Panc1 (cell line): Measurements from ENCODE around the gene UBE2O.

Experiments
- CTCF ChIP-seq: fragments of 450-650 bp; IDR thresholded peaks from 2 replicates; pipeline ENCODE4 v1.5.1; 2017; ENCODE audit warnings: mild to moderate bottlenecking
- POLR2AphosphoS5 ChIP-seq: IDR thresholded peaks from 2 replicates; pipeline ENCODE4 v1.6.1; 2012; ENCODE audit warnings: mild to moderate bottlenecking, low read depth, low read length, moderate library complexity
- REST ChIP-seq, 2 experiments: IDR thresholded peaks; 2 replicates each; pipeline ENCODE4 v1.6.1; 2011 to 2012; ENCODE audit warnings: low read depth in 2 of 2, control low read depth in 1 of 2, low read length in 1 of 2, mild to moderate bottlenecking in 1 of 2, moderate library complexity in 1 of 2; ENCODE audit not compliant: insufficient read depth in 1 of 2
- SIN3A ChIP-seq: IDR thresholded peaks from 2 replicates; pipeline ENCODE4 v1.6.1; 2012; ENCODE audit warnings: low read depth, mild to moderate bottlenecking, low read length, moderate library complexity, borderline replicate concordance; ENCODE audit not compliant: insufficient read depth

GRCh38 chr17:76384987-76385891, 67.7 kb downstream of the UBE2O start:
- no peak for TF ChIP-seq POLR2AphosphoS5
- TF ChIP-seq CTCF: no peak
- TF ChIP-seq SIN3A: no peak
- no peak for TF ChIP-seq REST (IDR thresholded peaks at IDR 0.05; ENCODE audit: insufficient read depth in 1 of 2, low read depth in 2 of 2, low read length in 1 of 2)
